DOHH2 (cell line): ENCODE data around the gene DMGDH.

ENCODE experiments used
- H3F3A ChIP-seq: fragments of 200-600 bp; sonication (generic), shearing (Covaris generic); 2 replicates; pipeline ENCODE4 v1.6.0; 2016; ENCODE audit warnings: antibody characterized with exemption, mild to moderate bottlenecking; ENCODE audit not compliant: control insufficient read depth, insufficient read depth
- H3K27ac ChIP-seq: fragments of 200-600 bp; sonication (generic); 2 replicates; pipeline ENCODE4 v1.5.1; 2014; ENCODE audit warnings: low read depth, mild to moderate bottlenecking, low read length, moderate library complexity
- H3K27me3 ChIP-seq: fragments of 200-600 bp; sonication (generic); 2 replicates; pipeline ENCODE4 v1.6.1; 2014; ENCODE audit warnings: mild to moderate bottlenecking, low read length, mixed read lengths; ENCODE audit not compliant: control insufficient read depth
- H3K36me3 ChIP-seq: fragments of 200-600 bp; sonication (generic); 2 replicates; pipeline ENCODE4 v1.6.1; 2014; ENCODE audit warnings: mild to moderate bottlenecking, low read length, moderate library complexity, mixed read lengths; ENCODE audit not compliant: control insufficient read depth
- H3K4me1 ChIP-seq: fragments of 200-600 bp; sonication (generic); 2 replicates; pipeline ENCODE4 v1.6.1; 2014; ENCODE audit warnings: mild to moderate bottlenecking, low read length, mixed read lengths; ENCODE audit not compliant: control insufficient read depth
- H3K4me2 ChIP-seq: fragments of 200-600 bp; sonication (generic); 2 replicates; pipeline ENCODE4 v1.6.0; 2014; ENCODE audit warnings: mild to moderate bottlenecking, low read length, moderate library complexity
- H3K4me3 ChIP-seq: fragments of 200-600 bp; sonication (generic); 2 replicates; pipeline ENCODE4 v1.5.1; 2014; ENCODE audit warnings: mild to moderate bottlenecking, low read length, mixed read lengths
- H3K79me2 ChIP-seq: fragments of 200-600 bp; sonication (generic); 2 replicates; pipeline ENCODE4 v1.6.1; 2014; ENCODE audit warnings: mild to moderate bottlenecking, low read length, mixed read lengths; ENCODE audit not compliant: control insufficient read depth
- H3K9me2 ChIP-seq: fragments of 200-600 bp; sonication (generic); replicated peaks from 2 replicates; pipeline ENCODE4 v1.6.1; 2014; ENCODE audit warnings: mild to moderate bottlenecking, low read length, mixed read lengths; ENCODE audit not compliant: control insufficient read depth
- H3K9me3 ChIP-seq: fragments of 200-600 bp; sonication (generic); 2 replicates; pipeline ENCODE4 v1.6.1; 2014; ENCODE audit warnings: antibody characterized with exemption, low read length, mixed read lengths; ENCODE audit not compliant: control insufficient read depth, insufficient read depth
- H4K20me1 ChIP-seq: fragments of 200-600 bp; sonication (generic); 2 replicates; pipeline ENCODE4 v1.6.0; 2014; ENCODE audit warnings: low read depth, mild to moderate bottlenecking, antibody characterized with exemption, low read length, moderate library complexity; ENCODE audit not compliant: control insufficient read depth, insufficient read depth
- CTCF ChIP-seq: fragments of 200-600 bp; sonication (generic); IDR thresholded peaks from one replicate; pipeline ENCODE4 v1.5.1; 2014; ENCODE audit warnings: antibody characterized with exemption, mild to moderate bottlenecking, low read depth, low read length; ENCODE audit not compliant: poor library complexity, severe bottlenecking
- EZH2phosphoT487 ChIP-seq: fragments of 200-600 bp; sonication (generic); IDR thresholded peaks from 2 replicates; pipeline ENCODE4 v1.6.1; 2017; ENCODE audit warnings: borderline replicate concordance, mild to moderate bottlenecking, antibody characterized with exemption, low read length, moderate library complexity, mixed read lengths

Gene DMGDH

DNA sequence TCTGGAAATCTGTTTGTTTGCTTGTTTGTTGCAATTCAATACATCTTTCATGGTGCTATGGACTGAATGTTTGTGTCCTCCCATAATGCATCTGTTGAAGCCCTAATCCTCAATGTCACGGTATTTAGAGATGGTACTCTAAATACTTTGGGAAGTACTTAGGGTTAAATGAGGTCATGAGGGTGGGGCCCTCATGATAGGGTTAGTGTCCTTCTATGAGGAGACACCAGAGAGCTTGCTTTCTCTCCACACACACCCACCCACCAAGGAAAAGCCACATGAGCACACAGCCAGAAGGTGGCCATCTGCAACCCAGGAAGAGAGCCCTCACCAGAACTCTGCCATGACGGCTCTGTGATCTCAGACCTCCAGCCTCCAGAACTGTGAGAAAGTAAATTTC lies 32.7 kb downstream of the DMGDH start:
- H3K9me3 ChIP-seq = no peaks in the 10 kb centered on the region
- H4K20me1 ChIP-seq = no peaks in the 10 kb centered on the region
- no peak overlapping the region for H3K4me2 ChIP-seq
- H3K4me1 ChIP-seq = no peaks in the 10 kb centered on the region
- TF ChIP-seq CTCF = no peak
- no peaks in the 10 kb centered on the region for H3F3A ChIP-seq
- no peaks in the 10 kb centered on the region for H3K27me3 ChIP-seq
- H3K9me2 ChIP-seq = no peaks in the 10 kb centered on the region
- H3K4me3 ChIP-seq = no peak overlapping the region
- no peak overlapping the region for H3K27ac ChIP-seq
- H3K79me2 ChIP-seq = no peaks in the 10 kb centered on the region
- H3K36me3 ChIP-seq = no peaks in the 10 kb centered on the region

DNA sequence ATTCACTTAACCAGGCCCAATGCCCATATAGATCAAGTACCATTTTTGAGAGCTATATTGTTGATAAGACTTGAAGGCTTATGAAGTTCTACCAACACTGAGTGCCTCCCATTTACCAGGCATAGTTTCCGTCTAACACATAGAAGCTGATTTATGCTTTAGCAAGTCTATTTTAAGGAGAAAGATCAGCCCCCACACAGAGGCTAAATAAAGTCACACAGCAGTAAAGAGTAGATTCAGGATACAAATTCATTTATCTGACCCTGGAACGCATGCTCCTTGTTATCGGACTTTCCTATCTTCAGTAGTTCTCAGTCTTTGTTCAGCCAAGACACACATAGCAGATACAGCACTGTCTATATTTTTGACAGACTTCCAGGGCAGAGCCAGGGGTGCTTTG lies 34.2 kb downstream of the DMGDH start:
- TF ChIP-seq CTCF (no peak), EZH2phosphoT487 (no peak)
- no peak overlapping the region for H3K27ac ChIP-seq

DNA sequence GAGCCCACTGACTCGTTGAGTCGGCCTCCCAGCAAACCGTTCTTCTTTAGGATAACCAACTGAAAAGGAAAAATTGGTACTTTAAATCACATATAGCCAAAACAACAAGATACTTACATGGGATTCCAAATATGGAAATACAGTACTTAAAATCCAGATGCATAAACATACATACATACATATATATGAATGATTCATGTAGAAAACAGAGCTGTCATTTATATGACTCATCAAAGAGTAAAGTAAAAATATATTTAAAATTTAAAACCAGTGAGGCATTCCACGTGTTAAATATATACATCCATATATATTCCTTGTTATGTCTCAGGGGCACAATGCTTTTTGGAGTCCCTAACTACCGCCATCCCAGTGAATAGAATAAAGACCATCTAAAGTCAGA lies 36.7 kb downstream of the DMGDH start:
- H3K4me1 ChIP-seq = no peaks in the 10 kb centered on the region

More for the DNA sequence above, 34.2 kb downstream of the DMGDH start:
- Histone ChIP-seq H3K9me3 (no peaks in the 10 kb centered on the region), H3K4me2 (no peak overlapping the region), H3K9me2 (no peaks in the 10 kb centered on the region), H4K20me1 (no peaks in the 10 kb centered on the region), H3K79me2 (no peaks in the 10 kb centered on the region), H3K4me1 (no peaks in the 10 kb centered on the region), H3F3A (no peaks in the 10 kb centered on the region), H3K36me3 (no peaks in the 10 kb centered on the region), H3K4me3 (no peak overlapping the region), H3K27me3 (no peaks in the 10 kb centered on the region)

More for the DNA sequence above, 36.7 kb downstream of the DMGDH start:
- no peak overlapping the region for H3K27ac ChIP-seq
- H3K4me3 ChIP-seq = no peak overlapping the region
- no peaks in the 10 kb centered on the region for H3K9me2 ChIP-seq
- peaks cover 5% of the 10 kb centered on the region for H3K27me3 ChIP-seq
- no peaks in the 10 kb centered on the region for H3K79me2 ChIP-seq
- no peaks in the 10 kb centered on the region for H4K20me1 ChIP-seq
- H3K9me3 ChIP-seq = no peaks in the 10 kb centered on the region
- no peaks in the 10 kb centered on the region for H3K36me3 ChIP-seq
- H3F3A ChIP-seq = no peaks in the 10 kb centered on the region
- TF ChIP-seq CTCF = no peak
- no peak for TF ChIP-seq EZH2phosphoT487
- no peak overlapping the region for H3K4me2 ChIP-seq
